Stimulated activated naive CD8-positive, alpha-beta T cell treated with anti-CD3 and anti-CD28 coated beads, Interleukin-15, Interleukin-2, amounts not matched to agents 100 ng/mL and 50 ng/mL, for 24 hours (primary cell): ENCODE data around the gene TFF1.
A peak's percentile ranks its signal among the peaks of the same experiment; 100 is the strongest.

Source experiments
- H3K27ac Mint-ChIP-seq: one replicate; pipeline ENCODE4 v1.8.0; 2021; ENCODE audit warnings: mild to moderate bottlenecking, mixed read lengths
- H3K27me3 Mint-ChIP-seq: one replicate; pipeline ENCODE4 v1.8.0; 2021; ENCODE audit warnings: mixed read lengths
- H3K36me3 Mint-ChIP-seq: one replicate; pipeline ENCODE4 v1.8.0; 2021; ENCODE audit warnings: low read depth, mixed read lengths
- H3K4me1 Mint-ChIP-seq: one replicate; pipeline ENCODE4 v1.8.0; 2021; ENCODE audit warnings: low read depth, mixed read lengths
- H3K4me3 Mint-ChIP-seq: one replicate; pipeline ENCODE4 v1.8.0; 2021; ENCODE audit warnings: mild to moderate bottlenecking, mixed read lengths
- H3K9me3 Mint-ChIP-seq: one replicate; pipeline ENCODE4 v1.8.0; 2021; ENCODE audit warnings: mixed read lengths

The TFF1 gene

GRCh38 chr21:42341776-42342542, 24.4 kb downstream of the TFF1 start:
- Mint-ChIP-seq H3K27ac (no peak overlapping the region), H3K36me3 (no peaks in the 10 kb centered on the region), H3K9me3 (no peaks in the 10 kb centered on the region), H3K27me3 (no peaks in the 10 kb centered on the region), H3K4me1 (peaks cover 8% of the 10 kb centered on the region), H3K4me3 (no peak overlapping the region)

DNA sequence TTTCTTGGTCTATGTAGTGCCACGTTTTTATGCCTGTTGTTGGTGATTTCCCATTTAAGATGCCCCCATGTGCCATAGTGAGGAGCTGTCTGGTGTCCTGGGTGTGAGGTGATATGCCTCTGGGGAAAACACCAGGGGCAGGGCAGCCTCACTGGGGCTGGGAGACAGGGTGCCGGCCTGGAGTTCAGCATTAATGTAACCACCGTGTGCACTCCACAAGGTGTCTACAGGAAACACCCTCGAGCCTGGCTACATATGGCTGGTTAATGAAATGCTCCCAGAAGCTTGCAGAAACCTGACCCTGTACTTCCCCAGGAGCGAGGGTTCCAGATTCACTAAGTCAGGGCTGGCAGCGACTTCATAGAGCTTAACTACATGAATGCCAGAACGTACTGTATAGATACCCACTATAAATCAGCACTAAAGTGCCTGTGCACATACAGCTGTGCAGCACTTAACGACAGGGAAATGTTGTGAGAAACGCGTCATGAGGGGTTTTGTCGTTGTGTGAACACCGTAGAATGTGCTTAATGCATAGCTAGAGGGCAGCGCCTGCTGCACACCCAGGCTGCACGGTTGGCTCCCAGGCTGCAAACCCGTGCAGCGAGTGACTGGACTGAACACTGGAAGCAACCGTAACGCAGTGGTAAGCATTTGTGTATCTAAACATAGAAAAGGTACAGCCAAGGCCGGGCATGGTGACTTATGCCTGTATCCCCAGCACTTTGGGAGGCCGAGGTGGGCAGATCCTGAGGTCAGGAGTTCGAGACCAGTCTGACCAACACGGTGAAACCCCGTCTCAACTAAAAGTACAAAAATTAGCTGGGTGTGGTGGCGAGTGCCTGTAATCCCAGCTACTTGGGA, 25.9 kb downstream of the TFF1 start:
- no peaks in the 10 kb centered on the region for H3K36me3 Mint-ChIP-seq
- H3K27me3 Mint-ChIP-seq = no peaks in the 10 kb centered on the region
- H3K4me3 Mint-ChIP-seq = no peak overlapping the region
- H3K27ac Mint-ChIP-seq = no peak overlapping the region
- peaks cover 8% of the 10 kb centered on the region for H3K4me1 Mint-ChIP-seq
- H3K9me3 Mint-ChIP-seq = no peaks in the 10 kb centered on the region

DNA sequence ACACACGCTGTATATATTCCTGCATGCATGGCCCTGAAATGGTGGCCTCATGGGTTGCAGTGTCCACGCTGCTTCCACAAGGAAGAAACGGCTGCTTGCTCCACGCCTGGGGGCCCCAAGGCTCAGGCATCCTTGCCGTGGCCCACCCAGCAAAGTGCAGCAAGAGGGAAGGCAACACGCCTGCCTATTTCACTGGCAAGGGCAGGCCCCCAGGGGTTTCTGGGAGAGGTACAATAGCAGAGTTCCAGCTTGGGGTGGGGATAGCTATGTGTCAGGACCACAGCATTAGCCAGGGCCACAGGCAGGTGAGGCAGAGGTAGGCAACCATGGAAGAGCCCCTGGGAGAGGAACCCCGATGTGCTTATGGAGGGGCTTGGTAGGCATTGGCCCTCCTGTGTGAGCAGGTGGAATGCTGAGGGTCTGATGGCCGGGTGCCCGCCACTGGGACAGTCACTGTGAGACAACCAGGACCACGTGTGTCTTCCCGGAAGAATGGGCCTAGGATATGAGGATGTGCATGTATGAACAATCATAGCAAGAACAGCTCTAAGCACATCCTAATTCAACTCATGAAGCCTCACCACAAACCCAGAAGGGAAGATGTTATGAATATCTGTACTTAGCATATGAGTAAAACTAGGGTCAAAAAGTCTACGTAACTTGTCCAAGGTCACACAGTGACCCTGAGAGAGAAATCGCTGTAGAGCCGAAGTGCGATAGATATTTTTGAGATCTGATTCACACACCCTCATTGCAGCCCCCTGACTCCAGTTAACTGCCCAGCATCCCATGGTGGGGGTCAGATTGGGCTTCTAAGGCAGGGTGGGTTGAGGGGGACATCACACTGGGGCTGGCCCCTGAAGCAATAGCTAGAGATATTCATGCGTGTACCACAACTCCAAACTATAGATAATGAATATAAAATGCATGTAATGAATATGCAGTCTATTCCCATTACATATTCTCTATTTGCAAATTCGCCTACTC, 27.3 kb downstream of the TFF1 start:
- Mint-ChIP-seq H3K4me1 (peaks cover 8% of the 10 kb centered on the region), H3K27me3 (no peaks in the 10 kb centered on the region), H3K36me3 (no peaks in the 10 kb centered on the region), H3K9me3 (no peaks in the 10 kb centered on the region), H3K4me3 (no peak overlapping the region), H3K27ac (no peak overlapping the region)

DNA sequence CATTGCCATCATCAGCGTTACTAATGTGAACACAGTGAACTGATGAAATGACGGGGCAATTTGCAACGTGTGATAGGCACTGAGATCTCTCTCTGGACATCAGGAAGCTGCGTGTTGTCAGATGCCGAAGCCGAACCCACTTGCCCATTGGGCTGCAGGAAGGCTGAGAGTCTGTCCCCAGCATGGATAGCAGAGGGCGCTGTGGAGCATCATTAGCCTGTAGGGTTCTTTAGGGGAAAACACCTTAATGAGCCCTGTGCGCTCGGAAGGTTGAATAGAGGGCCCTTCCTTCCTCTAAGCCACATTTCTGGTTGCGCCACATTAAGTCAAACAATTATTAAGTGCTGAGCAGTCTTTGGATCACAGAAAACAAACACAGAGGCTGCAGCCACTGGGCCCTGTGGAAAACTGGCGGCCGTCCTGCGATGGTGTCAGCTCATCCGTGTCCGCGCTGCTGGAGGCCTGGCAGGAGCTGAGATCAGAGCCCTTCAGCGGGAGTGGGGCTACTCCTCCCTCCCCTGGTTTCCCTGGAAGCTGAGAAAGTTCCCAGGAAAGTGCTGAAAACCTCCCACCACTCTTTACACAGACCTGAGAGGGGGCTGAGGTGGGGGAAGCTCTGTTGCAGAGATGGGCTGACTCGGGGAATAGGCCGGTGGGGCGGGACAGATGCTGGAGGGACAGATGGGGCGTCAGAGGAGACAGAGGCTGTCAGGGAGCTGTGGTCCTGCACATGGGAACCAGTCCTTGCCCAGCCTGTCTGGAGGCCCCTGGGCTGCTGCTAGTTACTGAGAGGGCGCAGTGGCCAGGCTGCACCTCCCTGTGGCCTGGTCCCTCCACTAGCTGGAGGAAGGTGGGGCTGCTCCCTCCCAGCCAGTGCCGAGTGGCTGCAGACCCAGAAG, 28.3 kb downstream of the TFF1 start:
- peak overlapping the region; percentile 23 for H3K4me3 Mint-ChIP-seq
- peaks cover 3% of the 10 kb centered on the region for H3K27me3 Mint-ChIP-seq
- peaks cover 8% of the 10 kb centered on the region for H3K4me1 Mint-ChIP-seq
- no peaks in the 10 kb centered on the region for H3K36me3 Mint-ChIP-seq
- peak overlapping the region; percentile 37 for H3K27ac Mint-ChIP-seq
- no peaks in the 10 kb centered on the region for H3K9me3 Mint-ChIP-seq

DNA sequence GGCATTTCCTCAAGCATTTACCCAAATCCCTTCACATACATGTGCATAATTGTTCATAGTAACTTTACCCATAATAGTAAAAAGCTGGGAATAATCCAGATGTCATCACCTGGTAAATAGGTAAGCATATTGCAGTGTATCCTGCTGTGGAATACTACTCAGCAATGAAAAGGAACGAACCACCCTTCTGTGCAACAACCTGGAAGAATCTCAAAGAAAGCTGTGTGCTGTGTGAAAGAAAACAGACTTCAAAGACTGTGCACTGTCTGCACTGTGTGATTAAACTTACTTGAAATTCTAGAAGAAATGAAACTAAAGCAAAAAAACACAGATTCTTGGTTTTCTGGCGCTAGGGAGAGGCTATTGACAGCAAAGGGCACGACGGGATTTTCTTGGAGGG, 29.1 kb downstream of the TFF1 start:
- H3K4me1 Mint-ChIP-seq = peaks cover 8% of the 10 kb centered on the region
- H3K9me3 Mint-ChIP-seq = no peaks in the 10 kb centered on the region
- no peaks in the 10 kb centered on the region for H3K36me3 Mint-ChIP-seq
- H3K4me3 Mint-ChIP-seq = no peak overlapping the region
- H3K27ac Mint-ChIP-seq = peak overlapping the region; percentile 37
- H3K27me3 Mint-ChIP-seq = peaks cover 3% of the 10 kb centered on the region

DNA sequence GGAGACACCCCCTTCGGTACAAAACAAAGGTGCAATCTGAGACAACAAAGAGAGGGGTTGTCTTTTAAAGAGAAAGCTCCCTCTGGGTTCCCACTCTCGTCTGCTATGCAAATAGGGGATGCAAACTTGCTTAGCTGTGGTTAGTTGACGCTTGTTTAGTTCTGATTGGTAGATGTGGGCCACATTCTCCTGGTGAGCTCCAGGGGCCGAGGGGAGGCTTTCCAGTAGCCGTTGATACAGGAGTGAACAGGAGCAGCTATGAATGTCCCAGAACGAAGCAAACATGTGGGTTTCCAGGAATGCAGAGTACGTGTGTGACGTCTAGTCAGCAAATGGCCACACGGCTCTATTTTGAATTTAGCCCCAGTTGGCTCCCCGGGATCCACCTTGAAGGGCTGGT, 30.3 kb downstream of the TFF1 start:
- no peaks in the 10 kb centered on the region for H3K36me3 Mint-ChIP-seq
- no peak overlapping the region for H3K4me3 Mint-ChIP-seq
- peaks cover 3% of the 10 kb centered on the region for H3K27me3 Mint-ChIP-seq
- peaks cover 3% of the 10 kb centered on the region for H3K9me3 Mint-ChIP-seq
- peaks cover 8% of the 10 kb centered on the region for H3K4me1 Mint-ChIP-seq
- H3K27ac Mint-ChIP-seq = no peak overlapping the region

GRCh38 chr21:42332557-42333317, 33.6 kb downstream of the TFF1 start:
- no peak overlapping the region for H3K27ac Mint-ChIP-seq
- H3K27me3 Mint-ChIP-seq = peaks cover 3% of the 10 kb centered on the region
- no peaks in the 10 kb centered on the region for H3K36me3 Mint-ChIP-seq
- peaks cover 5% of the 10 kb centered on the region for H3K9me3 Mint-ChIP-seq
- no peak overlapping the region for H3K4me3 Mint-ChIP-seq
- peaks cover 3% of the 10 kb centered on the region for H3K4me1 Mint-ChIP-seq

DNA sequence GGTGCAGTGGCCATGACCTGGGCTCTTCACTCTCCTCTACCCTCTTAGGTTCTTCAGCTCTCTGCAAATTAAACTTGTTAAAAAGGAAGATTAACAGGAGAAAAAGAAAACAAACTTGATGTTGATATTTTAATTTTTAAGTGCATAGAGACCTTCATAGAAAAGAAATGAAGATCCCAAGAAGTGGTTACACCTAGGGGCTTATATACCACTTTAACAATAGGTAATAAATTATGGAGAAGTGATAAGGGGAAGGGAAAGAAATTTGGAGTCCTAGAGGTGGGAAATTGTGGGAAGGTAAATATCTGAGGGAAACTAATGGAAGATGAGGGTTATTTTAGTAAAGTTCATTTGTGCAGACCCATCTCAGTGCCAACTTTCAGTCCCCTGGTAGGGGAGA, 34.7 kb downstream of the TFF1 start:
- H3K4me1 Mint-ChIP-seq = no peaks in the 10 kb centered on the region
- no peaks in the 10 kb centered on the region for H3K36me3 Mint-ChIP-seq
- H3K4me3 Mint-ChIP-seq = no peak overlapping the region
- H3K27me3 Mint-ChIP-seq = peaks cover 3% of the 10 kb centered on the region
- peaks cover 5% of the 10 kb centered on the region for H3K9me3 Mint-ChIP-seq
- no peak overlapping the region for H3K27ac Mint-ChIP-seq

GRCh38 chr21:42330380-42331371, 35.7 kb downstream of the TFF1 start:
- no peaks in the 10 kb centered on the region for H3K36me3 Mint-ChIP-seq
- peaks cover 5% of the 10 kb centered on the region for H3K27me3 Mint-ChIP-seq
- H3K9me3 Mint-ChIP-seq = peaks cover 5% of the 10 kb centered on the region
- H3K4me1 Mint-ChIP-seq = no peaks in the 10 kb centered on the region
- no peak overlapping the region for H3K4me3 Mint-ChIP-seq
- no peak overlapping the region for H3K27ac Mint-ChIP-seq

DNA sequence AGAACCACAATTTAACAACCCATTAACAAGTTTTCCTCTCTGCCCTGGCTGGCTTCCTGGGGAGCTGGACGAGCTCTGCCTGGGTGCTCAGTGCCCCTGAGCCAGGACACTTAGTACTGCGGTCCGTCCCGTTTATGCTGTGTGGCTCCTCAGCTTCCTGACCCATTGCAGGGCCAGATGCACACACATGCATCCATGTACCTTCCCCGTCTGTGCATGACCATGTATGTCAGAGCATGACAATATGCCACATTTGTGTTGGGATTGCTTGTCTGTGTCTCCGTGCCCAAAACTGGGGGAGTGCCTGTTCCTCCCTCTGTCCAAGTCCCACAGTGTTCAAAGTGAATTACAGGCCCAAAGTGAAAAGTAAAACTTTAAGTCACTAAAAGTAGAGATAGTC, 41.4 kb downstream of the TFF1 start:
- no peak overlapping the region for H3K27ac Mint-ChIP-seq
- H3K4me3 Mint-ChIP-seq = no peak overlapping the region
- H3K36me3 Mint-ChIP-seq = no peaks in the 10 kb centered on the region
- H3K9me3 Mint-ChIP-seq = no peaks in the 10 kb centered on the region
- no peaks in the 10 kb centered on the region for H3K4me1 Mint-ChIP-seq
- peaks cover 9% of the 10 kb centered on the region for H3K27me3 Mint-ChIP-seq

GRCh38 chr21:42321845-42322244, 44.5 kb downstream of the TFF1 start:
- Mint-ChIP-seq H3K27ac (no peak overlapping the region), H3K4me1 (peaks cover 10% of the 10 kb centered on the region), H3K4me3 (no peak overlapping the region), H3K9me3 (no peaks in the 10 kb centered on the region), H3K36me3 (no peaks in the 10 kb centered on the region), H3K27me3 (peaks cover 9% of the 10 kb centered on the region)

GRCh38 chr21:42321231-42321630, 45.1 kb downstream of the TFF1 start:
- no peak overlapping the region for H3K4me3 Mint-ChIP-seq
- peaks cover 10% of the 10 kb centered on the region for H3K4me1 Mint-ChIP-seq
- no peak overlapping the region for H3K27ac Mint-ChIP-seq
- no peaks in the 10 kb centered on the region for H3K9me3 Mint-ChIP-seq
- peaks cover 9% of the 10 kb centered on the region for H3K27me3 Mint-ChIP-seq
- no peaks in the 10 kb centered on the region for H3K36me3 Mint-ChIP-seq
